Type B pancreatic cell (in vitro differentiated cells): ENCODE measurements around the gene RAET1L. TPM values are rescaled to one million over a fixed set of nuclear protein-coding genes. Genes with fewer than 3 reads are reported as not detected.
"Not testable (repeated sequence)": the region's sequence is repeated elsewhere in the genome, so short reads cannot be mapped to it uniquely, and the experiment has no call there.

ENCODE experiments used
- DNase-seq: peaks from one replicate; pipeline ENCODE4 v3.0.0; 2021; ENCODE audit warnings: mixed read lengths; ENCODE audit not compliant: unreplicated experiment; ENCODE audit errors: extremely low spot score
- H3K27ac Mint-ChIP-seq: 2 replicates; pipeline ENCODE4 v1.8.0; 2021; ENCODE audit warnings: mild to moderate bottlenecking, mixed read lengths
- H3K27me3 Mint-ChIP-seq: 2 replicates; pipeline ENCODE4 v1.8.0; 2021; ENCODE audit warnings: mixed read lengths
- H3K36me3 Mint-ChIP-seq: 2 replicates; pipeline ENCODE4 v1.8.0; 2021; ENCODE audit warnings: mixed read lengths
- H3K4me1 Mint-ChIP-seq: one replicate; pipeline ENCODE4 v1.8.0; 2021; ENCODE audit warnings: mixed read lengths; ENCODE audit not compliant: unreplicated experiment
- H3K4me3 Mint-ChIP-seq: 2 replicates; pipeline ENCODE4 v1.8.0; 2021; ENCODE audit warnings: mild to moderate bottlenecking, mixed read lengths
- H3K9me3 Mint-ChIP-seq: 2 replicates; pipeline ENCODE4 v1.8.0; 2021; ENCODE audit warnings: mixed read lengths
- total RNA-seq: library from RNA; stranded (reverse); gene quantifications from 2 replicates; pipeline ENCODE4 v1.2.1, GENCODE V29; 2021; ENCODE audit warnings: low replicate concordance
- TF ChIP-seq, protein P1 (sequence below): fragments of 200-600 bp; sonication (generic); conservative IDR thresholded peaks from 2 replicates; pipeline ENCODE4 v1.5.0; 2021; ENCODE audit warnings: antibody characterized with exemption, mild to moderate bottlenecking

The RAET1L gene
- total RNA-seq, 1 donor from 2014 or later = not detected

DNA sequence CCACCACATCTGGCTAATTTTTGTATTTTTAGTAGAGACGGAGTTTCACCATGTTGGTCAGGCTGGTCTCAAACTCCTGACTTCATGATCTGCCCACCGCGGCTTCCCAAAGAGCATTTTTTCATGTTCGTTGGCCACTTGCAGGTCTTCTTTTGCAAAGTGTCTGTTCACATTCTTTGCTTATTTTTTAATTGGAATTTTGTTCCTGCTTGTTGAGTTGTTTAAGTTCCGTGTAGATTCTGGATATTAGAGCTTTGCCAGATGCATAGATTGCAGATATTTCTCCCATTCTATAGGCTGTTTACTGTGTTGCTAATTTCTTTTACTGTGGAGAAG is 8.2 kb downstream of the RAET1L start:
- H3K27ac Mint-ChIP-seq, H3K4me3 Mint-ChIP-seq, H3K9me3 Mint-ChIP-seq, H3K4me1 Mint-ChIP-seq, H3K36me3 Mint-ChIP-seq, DNase-seq: not testable (repeated sequence)
- H3K27me3 Mint-ChIP-seq = peaks cover 77% of the 10 kb centered on the region
- TF ChIP-seq, protein P1, sequence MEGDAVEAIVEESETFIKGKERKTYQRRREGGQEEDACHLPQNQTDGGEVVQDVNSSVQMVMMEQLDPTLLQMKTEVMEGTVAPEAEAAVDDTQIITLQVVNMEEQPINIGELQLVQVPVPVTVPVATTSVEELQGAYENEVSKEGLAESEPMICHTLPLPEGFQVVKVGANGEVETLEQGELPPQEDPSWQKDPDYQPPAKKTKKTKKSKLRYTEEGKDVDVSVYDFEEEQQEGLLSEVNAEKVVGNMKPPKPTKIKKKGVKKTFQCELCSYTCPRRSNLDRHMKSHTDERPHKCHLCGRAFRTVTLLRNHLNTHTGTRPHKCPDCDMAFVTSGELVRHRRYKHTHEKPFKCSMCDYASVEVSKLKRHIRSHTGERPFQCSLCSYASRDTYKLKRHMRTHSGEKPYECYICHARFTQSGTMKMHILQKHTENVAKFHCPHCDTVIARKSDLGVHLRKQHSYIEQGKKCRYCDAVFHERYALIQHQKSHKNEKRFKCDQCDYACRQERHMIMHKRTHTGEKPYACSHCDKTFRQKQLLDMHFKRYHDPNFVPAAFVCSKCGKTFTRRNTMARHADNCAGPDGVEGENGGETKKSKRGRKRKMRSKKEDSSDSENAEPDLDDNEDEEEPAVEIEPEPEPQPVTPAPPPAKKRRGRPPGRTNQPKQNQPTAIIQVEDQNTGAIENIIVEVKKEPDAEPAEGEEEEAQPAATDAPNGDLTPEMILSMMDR = peak; percentile 50

DNA sequence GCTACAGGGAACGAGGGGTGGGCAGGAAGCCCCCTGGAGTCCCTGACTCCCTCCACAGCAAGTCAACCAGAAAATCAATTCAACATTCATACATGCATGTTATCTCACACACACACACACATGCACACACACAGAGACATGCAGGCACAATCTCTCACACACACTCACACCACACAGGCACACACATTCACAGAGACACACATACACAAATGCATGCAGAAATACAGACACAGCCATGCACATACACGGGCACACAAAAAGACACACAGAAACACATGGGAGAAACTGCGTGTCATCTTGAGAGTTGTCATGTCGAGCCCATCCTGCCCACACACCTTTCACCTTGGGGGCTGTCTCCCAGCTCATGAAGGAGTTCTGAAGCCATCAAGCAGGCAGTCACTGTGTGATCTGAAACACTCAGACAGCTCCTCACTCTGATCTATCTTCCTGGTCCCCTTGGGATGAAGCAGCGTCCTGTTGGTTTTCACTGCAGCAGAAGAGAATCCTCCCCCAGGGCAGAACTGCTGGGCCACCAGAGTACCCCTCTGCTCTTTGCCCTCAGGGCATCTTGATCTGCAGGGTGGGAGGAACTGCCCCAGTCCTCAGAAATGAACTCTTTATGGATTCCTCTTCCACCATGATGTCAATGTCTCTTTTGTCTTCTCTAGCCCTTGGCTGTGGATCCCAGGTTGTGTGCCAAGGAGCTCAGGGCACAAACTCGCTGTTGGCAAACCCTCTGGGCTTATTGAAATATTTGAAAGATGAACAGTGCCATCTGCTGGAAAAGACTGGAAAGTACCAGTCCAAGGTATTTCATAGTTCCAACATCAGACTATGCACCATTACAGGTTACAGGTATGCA is 8.8 kb downstream of the RAET1L start:
- no peak for DNase-seq
- H3K9me3 Mint-ChIP-seq = no peaks in the 10 kb centered on the region
- peaks cover 4% of the 10 kb centered on the region for H3K4me1 Mint-ChIP-seq
- H3K27ac Mint-ChIP-seq = no peak overlapping the region
- H3K36me3 Mint-ChIP-seq = no peaks in the 10 kb centered on the region
- TF ChIP-seq, protein P1 = peak; percentile 86
- peaks cover 83% of the 10 kb centered on the region for H3K27me3 Mint-ChIP-seq
- H3K4me3 Mint-ChIP-seq = peak overlapping the region; percentile 34

DNA sequence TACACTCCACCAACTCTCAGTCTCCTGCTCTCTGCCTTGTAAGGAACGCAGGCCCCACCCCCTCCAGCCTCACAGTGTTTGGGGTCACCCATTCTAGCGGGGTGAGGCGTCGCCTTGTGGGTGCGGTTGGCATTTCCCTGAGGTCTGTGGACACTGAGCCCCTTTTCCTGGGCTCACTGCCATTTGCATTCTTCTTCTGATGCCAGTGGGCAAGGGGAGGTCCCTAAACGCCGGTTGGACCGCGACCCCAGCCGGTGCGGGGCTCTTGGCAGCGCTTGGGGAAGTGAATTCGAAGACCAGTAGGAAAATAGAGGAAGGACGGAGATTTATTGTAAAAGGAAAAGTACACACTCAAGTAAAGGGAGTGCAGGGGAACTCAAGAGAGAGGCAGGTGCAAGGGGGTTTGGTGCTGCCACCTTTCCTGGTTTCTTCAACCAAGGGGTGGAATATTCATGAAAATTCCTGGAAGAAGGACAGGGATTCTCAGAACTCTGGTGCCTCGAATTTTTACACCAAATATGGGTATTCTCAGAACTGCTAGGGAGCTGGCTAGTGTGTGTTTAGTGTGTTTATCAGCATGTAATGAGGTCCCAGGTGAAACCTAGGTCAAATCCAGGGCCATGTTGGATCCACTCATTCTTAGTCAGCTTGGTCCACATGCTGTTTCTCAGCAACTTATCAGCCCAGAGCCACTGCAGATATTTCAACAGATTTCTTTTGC is 9.9 kb downstream of the RAET1L start:
- H3K4me3 Mint-ChIP-seq, H3K36me3 Mint-ChIP-seq, H3K4me1 Mint-ChIP-seq, H3K9me3 Mint-ChIP-seq, DNase-seq, H3K27ac Mint-ChIP-seq: not testable (repeated sequence)
- H3K27me3 Mint-ChIP-seq = peaks cover 87% of the 10 kb centered on the region

DNA sequence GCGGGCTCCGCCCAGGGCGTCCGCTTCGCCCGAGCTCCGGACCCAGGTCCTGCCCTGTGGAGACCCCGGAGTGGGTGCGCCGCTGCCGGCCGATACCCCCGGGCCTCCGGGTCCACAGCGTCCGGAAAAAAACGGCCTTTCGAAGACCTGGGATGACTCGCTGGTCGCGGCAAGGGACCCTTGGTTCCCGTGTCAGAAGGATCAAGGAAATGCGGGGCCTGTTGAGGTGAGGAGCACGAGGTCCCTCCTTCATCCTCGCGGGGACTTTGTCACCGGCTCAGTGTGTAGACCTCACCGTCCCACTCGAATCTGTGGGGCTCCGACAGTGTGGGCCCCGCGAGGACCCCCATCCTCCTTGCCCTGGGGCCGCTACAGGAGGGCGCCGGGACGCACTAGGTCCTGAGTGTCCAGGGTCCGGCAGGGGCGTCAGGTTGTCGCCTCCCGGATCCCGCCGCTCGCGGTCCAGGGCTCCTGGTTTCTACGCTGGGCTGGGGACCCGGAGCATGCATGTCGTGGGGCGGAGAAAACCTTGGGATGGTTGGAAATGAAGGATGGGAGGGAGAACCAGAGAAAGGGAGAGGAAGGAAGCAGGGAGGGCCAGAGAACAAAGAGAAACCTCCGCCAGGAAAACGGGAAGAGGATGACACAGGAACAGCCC is 10.6 kb downstream of the RAET1L start:
- H3K27ac Mint-ChIP-seq, DNase-seq, H3K9me3 Mint-ChIP-seq, H3K4me1 Mint-ChIP-seq, H3K36me3 Mint-ChIP-seq, H3K4me3 Mint-ChIP-seq: not testable (repeated sequence)
- peaks cover 92% of the 10 kb centered on the region for H3K27me3 Mint-ChIP-seq

DNA sequence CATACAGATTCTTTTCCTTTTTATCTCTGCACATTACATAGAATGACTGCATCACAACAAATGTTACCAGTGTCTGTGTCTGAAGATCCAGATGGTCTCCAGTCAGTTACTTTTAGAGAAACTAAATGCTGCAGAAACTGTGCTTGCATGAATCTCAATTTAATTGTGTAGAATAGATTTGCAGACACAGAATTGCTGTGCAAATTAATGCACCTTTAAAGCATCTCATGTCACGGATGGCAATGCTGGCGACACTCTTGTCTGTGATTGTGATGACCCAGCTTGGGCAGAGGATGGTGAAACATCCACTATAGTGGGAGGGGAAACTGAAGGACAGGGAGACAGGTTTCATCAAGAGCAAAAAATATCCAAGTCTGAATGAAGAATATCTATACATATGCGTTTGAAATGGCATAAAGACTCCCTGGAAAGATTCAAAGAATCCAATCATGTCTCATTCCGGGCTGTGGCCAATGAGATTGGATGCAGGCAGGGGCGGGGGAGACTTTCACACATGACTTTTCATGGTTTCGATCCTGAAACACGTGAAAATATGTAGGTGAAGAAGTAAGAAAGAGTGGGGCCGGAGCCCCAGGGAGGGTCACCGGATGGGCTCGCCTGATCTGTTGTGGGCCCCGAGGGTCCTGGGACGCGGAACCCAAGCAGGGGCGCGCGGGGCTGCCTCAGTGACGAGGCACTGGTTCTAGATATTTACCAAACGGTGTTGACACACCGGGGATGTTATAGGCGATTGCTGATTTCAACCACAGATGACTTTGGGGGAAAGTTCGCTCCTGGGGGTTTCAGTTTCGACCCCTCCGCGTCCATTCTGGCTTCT is 11.3 kb downstream of the RAET1L start:
- not testable (repeated sequence) for H3K9me3 Mint-ChIP-seq, H3K27ac Mint-ChIP-seq, DNase-seq, H3K4me1 Mint-ChIP-seq, H3K36me3 Mint-ChIP-seq
- Mint-ChIP-seq H3K27me3 (peaks cover 94% of the 10 kb centered on the region), H3K4me3 (peak overlapping the region; percentile 74)

DNA sequence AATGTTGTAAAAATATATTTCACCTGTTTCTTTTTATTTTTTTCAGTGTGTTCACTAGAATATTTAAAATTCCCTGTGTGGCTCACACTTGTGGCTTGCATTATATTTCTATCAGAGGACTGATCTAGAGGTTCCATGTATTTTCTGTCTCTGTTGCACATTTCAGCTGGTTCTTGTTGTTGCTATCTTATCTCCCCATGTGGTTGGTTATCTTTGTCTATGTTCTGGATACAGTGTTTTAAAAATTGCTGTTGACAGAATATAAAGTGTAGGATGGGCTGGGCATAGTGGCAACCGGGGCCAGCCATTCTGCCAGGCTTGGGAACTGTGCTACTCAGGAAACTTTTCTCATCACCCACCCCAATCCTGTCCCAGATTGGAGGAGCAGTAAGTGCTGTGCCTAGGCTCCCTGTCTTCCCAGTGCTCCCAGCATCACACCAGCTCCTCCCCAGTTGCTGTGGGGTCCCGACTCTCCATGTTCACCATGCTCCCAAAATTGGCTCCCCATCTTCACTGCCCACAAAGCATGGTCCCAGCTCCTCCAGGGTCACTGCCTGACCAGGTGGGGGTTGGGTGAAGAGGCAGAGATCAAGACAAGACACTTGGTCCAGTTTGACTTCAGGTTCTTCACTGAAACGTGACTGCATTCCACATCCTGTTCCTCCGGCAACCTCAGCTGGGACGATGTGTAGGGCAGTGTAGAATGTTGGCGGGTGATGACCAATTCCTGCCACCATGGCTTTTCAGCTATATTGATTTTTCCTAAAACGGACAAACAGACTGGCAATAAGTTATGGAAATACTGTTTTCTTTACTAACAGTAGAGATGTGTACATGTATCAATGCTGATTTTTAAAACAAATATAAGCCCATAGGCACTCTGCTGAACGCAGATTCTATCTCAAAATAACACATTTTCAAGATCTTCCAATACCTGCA is 12.2 kb downstream of the RAET1L start:
- H3K9me3 Mint-ChIP-seq, H3K4me3 Mint-ChIP-seq, H3K27ac Mint-ChIP-seq, H3K4me1 Mint-ChIP-seq, DNase-seq, H3K36me3 Mint-ChIP-seq: not testable (repeated sequence)
- peaks cover 95% of the 10 kb centered on the region for H3K27me3 Mint-ChIP-seq
